HepG2 (cell line): ENCODE measurements around the gene HS2ST1.

Experiments used
- AKNA ChIP-seq: sonication (generic); formaldehyde crosslinking; IDR thresholded peaks from 2 replicates; pipeline ENCODE4 v1.4.0; 2020; ENCODE audit warnings: missing genetic modification reagents, borderline replicate concordance
- BHLHE40 ChIP-seq: IDR thresholded peaks from 2 replicates; pipeline ENCODE4 v1.6.1; 2011; ENCODE audit warnings: low read length, improper control_type of control experiment
- CTCF ChIP-seq: sonication (generic); formaldehyde crosslinking; IDR thresholded peaks from 2 replicates; pipeline ENCODE4 v1.5.0; 2020; ENCODE audit warnings: mild to moderate bottlenecking, missing genetic modification reagents, moderate library complexity
- GLI4 ChIP-seq: sonication (generic); formaldehyde crosslinking; IDR thresholded peaks from 2 replicates; pipeline ENCODE4 v1.5.1; 2020; ENCODE audit warnings: missing genetic modification reagents, mild to moderate bottlenecking, moderate library complexity, borderline replicate concordance
- MXD4 ChIP-seq: IDR thresholded peaks from 2 replicates; pipeline ENCODE4 v1.6.1; 2016; ENCODE audit warnings: mild to moderate bottlenecking, missing biosample characterization, missing genetic modification reagents
- RELA ChIP-seq: sonication (generic); formaldehyde crosslinking; IDR thresholded peaks from 2 replicates; pipeline ENCODE4 v1.4.0; 2020; ENCODE audit warnings: missing genetic modification reagents
- TEAD2 ChIP-seq: sonication (generic); formaldehyde crosslinking; IDR thresholded peaks from 2 replicates; pipeline ENCODE4 v1.9.0; 2021; ENCODE audit warnings: missing genetic modification reagents
- TRIM24 ChIP-seq: sonication (generic); formaldehyde crosslinking; IDR thresholded peaks from 2 replicates; pipeline ENCODE4 v1.8.0; 2022; ENCODE audit warnings: mild to moderate bottlenecking, missing genetic modification reagents
- ZBTB34 ChIP-seq: sonication (generic); formaldehyde crosslinking; IDR thresholded peaks from 2 replicates; pipeline ENCODE4 v1.8.0; 2022; ENCODE audit warnings: mild to moderate bottlenecking, missing genetic modification reagents
- ZNF354B ChIP-seq: sonication (generic); formaldehyde crosslinking; IDR thresholded peaks from 2 replicates; pipeline ENCODE4 v1.8.0; 2022; ENCODE audit warnings: mild to moderate bottlenecking, missing genetic modification reagents

- TF ChIP-seq CTCF (CRISPR knock-in tag) (no peak), AKNA (no peak), ZBTB34 (CRISPR knock-in tag) (no peak), BHLHE40 (no peak), TEAD2 (CRISPR knock-in tag) (no peak), ZNF354B (CRISPR knock-in tag) (no peak), TRIM24 (CRISPR knock-in tag) (no peak), MXD4 (CRISPR knock-in tag) (no peak), GLI4 (CRISPR knock-in tag) (no peak), RELA (CRISPR knock-in tag) (no peak)
Measured at GRCh38 chr1:87155648-87156047, 241.2 kb downstream of the HS2ST1 start.
